ENCODE measurements around the gene CASP1.

GRCh38 chr11:104999721-105000120, 35.2 kb downstream of the CASP1 start:
- TF ChIP-seq ZNF121 (tag by site-specific recombination; IDR thresholded peaks at IDR 0.05) (no peak), ELK4 (IDR thresholded peaks at IDR 0.05; ENCODE audit: borderline replicate concordance, low read depth, low read length) (no peak), ZNF335 (tag by site-specific recombination; conservative IDR thresholded peaks at IDR 0.05) (no peak)

Data from HEK293 (cell line).